GM13976 (cell line): ENCODE data around the gene ATXN1.

Experiments used
- DNase-seq: peaks from one replicate; pipeline ENCODE4 v3.0.0; 2012; ENCODE audit warnings: low spot score
- CTCF ChIP-seq: IDR thresholded peaks from 2 replicates; pipeline ENCODE4 v1.5.1; 2012; ENCODE audit warnings: borderline replicate concordance, mild to moderate bottlenecking; ENCODE audit not compliant: insufficient read depth; ENCODE audit errors: extremely low read depth, missing control alignments, control extremely low read depth
- in situ Hi-C: fragments of 300-500 bp; cut with MboI; formaldehyde crosslinking; loops from one replicate; pipeline ENCODE4 v1.12.0; 2022; ENCODE audit warnings: low sequenced_read_pairs, mixed read lengths, inconsistent platforms; ENCODE audit not compliant: unreplicated experiment

Gene ATXN1

GRCh38 chr6:16251706-16252105, 509.6 kb downstream of the ATXN1 start:
- DNase-seq: no peak
- no peak for TF ChIP-seq CTCF
- in situ Hi-C loops: no loop called here

- DNase-seq: no peak
- in situ Hi-C loops: no loop called here
- no peak for TF ChIP-seq CTCF
Measured at GRCh38 chr6:16249971-16250370, 511.3 kb downstream of the ATXN1 start.
